Effector CD4-positive, alpha-beta T cell (primary cell): ENCODE data around the gene NOTUM.
"Not testable (repeated sequence)": the region's sequence is repeated elsewhere in the genome, so short reads cannot be mapped to it uniquely, and the experiment has no call there.

Experiments
- DNase-seq: peaks from one replicate; pipeline ENCODE4 v3.0.0-alpha.2; 2020

The NOTUM gene

GRCh38 chr17:81956607-81957589 is 4.1 kb downstream of the NOTUM start:
- DNase-seq: no peak

- DNase-seq: no peak
These were observed 5.0 kb downstream of the NOTUM start for GRCh38 chr17:81955756-81956544.

- no peak for DNase-seq
These were observed 5.8 kb downstream of the NOTUM start for GRCh38 chr17:81955058-81955681.

GRCh38 chr17:81954131-81955057 is 6.6 kb downstream of the NOTUM start:
- DNase-seq: no peak

- not testable (repeated sequence) for DNase-seq
These were observed 7.5 kb downstream of the NOTUM start for GRCh38 chr17:81953443-81953842.

GRCh38 chr17:81952792-81953228 is 8.2 kb downstream of the NOTUM start:
- DNase-seq: no peak

GRCh38 chr17:81951785-81952684 is 9.0 kb downstream of the NOTUM start:
- no peak for DNase-seq

- DNase-seq: no peak
These were observed 10.5 kb downstream of the NOTUM start for GRCh38 chr17:81950501-81950900.

GRCh38 chr17:81948635-81949378 is 12.2 kb downstream of the NOTUM start:
- DNase-seq: no peak

GRCh38 chr17:81947189-81947588 is 13.8 kb downstream of the NOTUM start, which contains the start of gene MYADML2:
Gene MYADML2, minus strand, starts transcription at chr17:81947233. Its CDS starts 5,492 bp downstream, at chr17:81941741.
- DNase-seq: no peak

- no peak for DNase-seq
These were observed 16.1 kb downstream of the NOTUM start for GRCh38 chr17:81944858-81945257.

- DNase-seq: no peak
These were observed 18.8 kb downstream of the NOTUM start for GRCh38 chr17:81942167-81942553.

GRCh38 chr17:81941484-81942166 is 19.4 kb downstream of the NOTUM start:
- no peak for DNase-seq

GRCh38 chr17:81940538-81941483 is 20.2 kb downstream of the NOTUM start:
- no peak for DNase-seq

GRCh38 chr17:81939881-81940385 is 21.1 kb downstream of the NOTUM start:
- no peak for DNase-seq

GRCh38 chr17:81939218-81939617 is 21.8 kb downstream of the NOTUM start:
- no peak for DNase-seq

GRCh38 chr17:81935709-81936084 is 25.3 kb downstream of the NOTUM start:
- no peak for DNase-seq
